NAMALWA (cell line): ENCODE measurements around the gene SLC17A2.

ENCODE experiments used
- DNase-seq: peaks from one replicate; pipeline ENCODE4 v3.0.0-alpha.2; 2015; ENCODE audit warnings: low spot score

The SLC17A2 gene

DNA sequence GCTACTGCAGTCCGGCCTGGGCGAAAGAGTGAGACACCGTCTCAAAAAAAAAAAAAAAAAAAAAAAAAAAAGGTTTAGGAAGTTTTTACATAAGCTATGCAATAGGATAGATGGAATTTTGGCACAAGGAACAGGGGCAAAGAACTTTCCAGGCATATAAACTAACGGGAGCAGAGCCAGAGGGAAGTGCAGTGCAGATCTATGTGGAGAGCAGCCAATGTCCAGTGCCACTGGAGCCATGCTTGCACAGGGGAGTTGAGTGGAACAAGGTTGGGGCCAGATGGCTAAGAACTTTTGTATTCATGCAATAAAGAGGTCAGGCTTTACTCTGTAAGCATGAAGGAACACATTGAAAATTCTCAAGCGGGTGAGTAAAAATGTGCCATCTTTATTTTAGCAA is 10.8 kb downstream of the SLC17A2 start:
- no peak for DNase-seq

DNA sequence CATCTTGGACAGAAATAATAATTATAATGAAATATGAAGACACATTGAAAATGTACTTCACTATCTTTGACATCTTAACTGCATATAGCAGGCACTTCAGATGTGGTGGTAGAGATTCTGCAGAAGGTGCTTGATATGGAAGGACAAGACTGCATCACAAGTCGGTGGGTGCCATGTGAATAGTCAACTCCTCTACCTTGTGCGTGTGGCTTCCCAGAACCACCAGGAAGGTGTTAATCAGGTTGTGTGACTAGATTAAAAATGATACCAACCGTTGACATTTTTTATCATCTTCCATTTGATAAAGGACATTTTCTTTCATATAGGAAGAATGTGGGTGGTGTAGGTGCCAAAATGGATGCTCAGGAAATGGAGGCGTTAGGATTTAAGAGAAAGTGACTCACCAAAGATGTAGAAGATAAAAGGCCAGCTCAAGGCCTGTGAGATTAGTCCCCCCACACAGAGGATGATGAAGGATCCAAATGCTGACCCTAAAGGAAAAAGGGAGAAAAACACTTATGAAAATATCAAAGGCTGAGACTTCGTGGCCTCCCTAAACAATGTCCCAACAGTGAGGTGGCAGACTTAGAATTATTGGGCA is 12.3 kb downstream of the SLC17A2 start:
- DNase-seq: no peak

DNA sequence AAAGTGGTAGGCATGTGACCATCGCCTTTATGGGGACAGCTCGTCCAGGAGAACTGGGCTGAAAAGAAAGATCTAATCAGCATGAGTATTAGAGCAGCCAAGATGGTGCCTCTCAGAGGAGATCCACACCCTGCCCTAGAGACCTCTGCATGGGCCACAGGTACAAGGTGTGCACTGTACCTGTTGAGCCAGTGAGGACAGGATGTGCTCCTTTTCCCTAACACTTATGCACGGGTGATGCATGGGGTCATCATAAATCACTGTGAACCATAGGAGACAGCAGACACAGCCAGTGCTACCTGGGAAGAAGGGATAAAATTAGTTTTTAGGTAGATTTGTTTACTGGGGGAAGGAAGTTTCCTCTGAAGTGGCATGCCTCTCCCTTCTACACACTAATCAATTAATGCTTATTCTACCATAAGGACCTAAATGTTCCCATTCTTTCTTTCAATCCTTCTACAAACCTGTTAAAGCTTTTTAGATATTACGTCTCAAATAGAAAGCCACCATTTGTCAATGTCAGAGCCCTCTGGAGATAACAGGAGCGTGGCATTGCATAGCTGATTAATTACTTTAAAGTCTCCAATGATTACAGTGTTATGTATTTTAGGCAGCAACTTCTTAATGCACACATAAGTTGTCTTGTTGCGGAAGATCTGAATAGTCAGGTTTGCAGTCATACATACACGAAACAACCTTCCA is 13.6 kb downstream of the SLC17A2 start:
- DNase-seq: no peak

DNA sequence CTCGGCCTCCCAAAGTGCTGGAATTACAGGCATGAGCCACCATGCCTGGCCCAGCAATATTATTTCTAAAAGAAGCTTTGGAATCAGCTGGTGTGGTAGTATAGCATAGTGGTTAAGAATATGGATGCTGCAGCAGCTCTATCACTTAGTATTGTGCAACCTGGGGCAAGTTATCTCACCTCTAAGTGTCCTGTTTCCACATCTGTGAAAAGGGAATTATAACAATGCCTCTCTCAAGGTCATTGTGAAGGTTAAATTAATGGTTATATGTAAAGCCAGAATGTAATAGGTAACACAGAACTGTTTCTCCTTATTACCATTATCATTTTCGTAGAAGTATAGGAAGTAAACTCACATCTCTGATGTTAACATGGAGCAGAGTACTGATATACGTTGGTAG is 14.2 kb downstream of the SLC17A2 start:
- DNase-seq: no peak

DNA sequence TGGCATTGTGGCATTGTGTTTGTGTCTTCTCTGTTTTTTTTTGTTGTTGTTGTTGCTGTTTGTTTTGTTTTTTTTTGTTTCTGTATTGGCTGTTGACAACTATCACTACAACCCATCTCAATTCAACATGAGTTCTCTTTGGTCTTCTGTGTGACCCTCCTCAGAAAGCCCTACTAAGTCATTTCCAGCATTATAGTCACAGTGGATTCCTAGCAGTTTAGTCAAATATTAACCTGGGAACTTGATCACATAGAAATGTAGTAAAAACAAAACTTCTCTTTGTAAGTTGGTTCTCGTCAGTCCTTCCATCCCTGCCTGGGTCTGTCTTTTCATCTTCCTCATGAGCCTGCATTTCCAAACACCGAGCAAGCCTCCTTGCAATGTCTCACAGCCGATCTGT is 16.8 kb downstream of the SLC17A2 start:
- DNase-seq: no peak

DNA sequence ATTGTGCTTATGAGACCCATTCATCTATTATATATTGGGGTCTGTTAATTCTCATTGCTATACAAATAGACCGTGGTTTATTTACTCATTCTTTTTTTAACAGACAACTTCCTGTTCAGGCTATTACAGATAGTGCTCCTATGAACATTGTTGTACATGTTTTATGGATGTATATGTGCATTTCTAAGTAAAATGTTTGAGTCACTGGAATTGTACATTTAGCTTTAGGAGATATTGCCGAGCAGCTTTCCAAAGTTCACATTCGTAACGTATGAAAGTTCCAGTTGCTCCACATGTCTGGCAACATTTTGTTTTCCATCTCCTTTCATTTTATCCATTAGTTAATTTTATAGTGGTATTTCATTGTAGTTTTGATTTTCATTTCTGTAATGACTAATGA is 19.1 kb downstream of the SLC17A2 start:
- DNase-seq: no peak

DNA sequence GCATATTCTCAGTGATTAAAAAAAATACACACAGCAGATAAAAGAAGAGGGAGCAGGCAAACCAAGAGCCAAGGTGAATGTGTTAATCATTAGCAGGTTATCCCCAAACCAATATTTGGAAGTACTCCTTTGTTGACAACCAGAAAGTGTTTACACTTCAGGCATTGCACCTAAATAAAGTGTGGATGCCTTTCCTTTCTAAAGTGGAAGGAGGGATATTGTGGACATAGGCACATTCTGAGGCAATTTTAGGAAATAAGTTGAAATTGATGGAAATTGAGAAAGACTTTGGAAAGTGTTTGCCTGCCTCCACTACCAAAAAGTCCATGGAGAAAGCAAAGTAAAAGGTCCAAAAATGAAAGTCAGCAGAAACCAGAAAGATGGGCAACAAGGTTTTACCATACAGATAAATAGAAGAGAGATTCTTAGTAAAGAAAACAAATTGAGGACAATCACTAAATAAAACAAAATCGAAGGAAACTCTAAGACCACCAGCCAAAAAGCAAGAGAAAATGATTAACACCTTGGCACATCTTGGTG is 22.9 kb downstream of the SLC17A2 start:
- DNase-seq: no peak

DNA sequence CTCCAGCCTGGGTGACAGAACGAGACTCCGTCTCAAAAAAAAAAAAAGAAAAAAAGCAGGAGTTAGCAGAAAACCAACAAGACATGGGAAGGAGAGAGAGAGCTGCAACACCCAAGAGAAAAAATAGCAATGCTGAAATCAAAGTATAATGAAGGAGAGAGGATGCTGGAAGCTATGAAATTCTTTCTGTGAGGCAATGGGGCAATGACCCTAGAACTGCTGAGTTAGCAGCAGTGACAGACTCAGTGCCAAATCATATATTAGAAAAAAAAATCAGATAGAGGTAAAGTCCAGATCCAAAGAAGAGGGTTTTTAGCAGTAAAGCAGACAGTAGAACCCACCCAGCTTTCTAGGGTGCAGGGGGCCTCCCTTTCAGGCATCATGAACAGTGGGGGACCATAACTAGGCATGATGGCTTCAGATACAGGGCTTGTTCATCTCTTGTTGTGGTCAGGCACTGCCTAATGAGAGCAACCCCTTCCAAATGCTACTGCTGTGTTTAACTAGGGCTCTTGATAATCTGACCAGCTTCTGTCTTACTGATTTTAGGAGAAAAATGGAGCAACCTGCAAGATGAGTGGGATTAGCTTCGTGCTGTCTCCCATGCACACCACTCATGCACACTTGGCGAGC is 26.9 kb downstream of the SLC17A2 start:
- DNase-seq: no peak

DNA sequence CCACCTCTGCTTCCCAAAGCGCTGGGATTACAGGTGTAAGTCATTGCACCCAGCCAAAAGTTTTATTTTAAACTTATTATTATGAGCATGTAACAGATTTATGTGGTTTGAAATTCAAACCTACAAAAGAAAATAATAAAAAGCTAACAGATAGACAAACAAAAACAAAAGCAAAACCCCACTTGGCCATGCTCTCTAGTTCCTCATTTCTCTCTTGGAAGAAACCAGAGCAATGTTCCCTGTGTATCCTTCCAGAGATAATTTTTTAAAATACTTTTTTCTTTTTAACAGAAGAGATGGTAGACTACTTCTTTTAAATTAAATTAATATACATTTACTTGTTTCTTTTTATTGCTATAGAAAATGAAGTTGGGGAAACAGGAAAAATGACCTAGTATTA is 28.4 kb downstream of the SLC17A2 start:
- DNase-seq: no peak

DNA sequence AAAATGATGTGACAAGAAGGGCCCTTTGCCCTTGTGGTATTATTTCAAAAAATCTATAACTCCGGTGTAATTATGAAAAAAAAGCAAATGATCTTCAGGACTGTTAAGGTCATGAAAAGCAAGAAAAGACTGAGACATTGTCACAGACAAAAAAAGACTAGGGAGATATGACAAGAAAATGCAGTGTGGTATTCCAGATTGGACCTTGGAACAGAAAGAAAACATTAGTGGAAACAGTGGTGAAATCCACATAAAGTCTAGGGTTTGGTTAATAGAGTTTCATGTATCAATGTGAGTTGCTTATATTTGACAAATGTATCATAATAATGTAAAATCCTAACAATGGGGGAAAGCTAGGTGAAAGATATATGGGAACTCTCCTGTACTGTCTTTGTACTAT is 29.6 kb downstream of the SLC17A2 start:
- DNase-seq: no peak

DNA sequence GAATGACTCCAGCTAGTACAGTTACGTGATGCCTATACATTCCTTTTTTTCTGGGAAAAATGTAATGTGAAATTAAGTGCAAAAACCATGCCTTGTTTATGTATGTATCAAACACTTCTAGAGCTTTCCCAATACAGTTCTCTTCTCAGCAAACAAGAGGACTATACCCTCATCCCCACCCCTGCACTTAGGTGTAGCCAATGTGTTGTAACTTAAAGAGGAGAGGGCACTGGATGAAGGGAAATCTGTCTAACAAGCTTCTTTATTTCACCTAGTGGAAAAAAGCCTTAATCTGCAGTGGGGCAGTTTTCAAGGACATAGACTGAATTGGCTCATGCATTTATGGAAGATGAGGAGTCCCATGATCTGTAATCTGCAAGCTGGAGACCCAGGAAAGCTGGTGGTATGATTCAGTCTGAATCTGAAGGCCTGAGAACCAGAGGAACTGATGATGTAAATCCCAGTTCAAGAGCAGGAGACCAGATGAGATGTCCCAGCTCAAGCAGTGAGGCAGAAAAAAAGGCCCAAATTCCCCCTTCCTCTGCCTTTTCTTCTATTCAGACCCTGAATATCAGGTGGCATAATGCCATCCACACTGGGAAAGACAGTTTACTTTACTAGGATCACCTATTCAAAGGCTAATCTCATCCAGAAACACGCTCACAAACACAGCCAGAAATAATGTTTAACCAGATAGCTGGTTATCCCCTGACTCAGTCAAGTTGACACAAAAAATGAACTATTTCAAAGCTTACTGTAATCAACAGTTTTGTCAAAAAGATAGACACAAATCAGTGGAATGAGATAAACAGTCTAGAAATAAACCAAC is 30.7 kb downstream of the SLC17A2 start:
- DNase-seq: no peak

DNA sequence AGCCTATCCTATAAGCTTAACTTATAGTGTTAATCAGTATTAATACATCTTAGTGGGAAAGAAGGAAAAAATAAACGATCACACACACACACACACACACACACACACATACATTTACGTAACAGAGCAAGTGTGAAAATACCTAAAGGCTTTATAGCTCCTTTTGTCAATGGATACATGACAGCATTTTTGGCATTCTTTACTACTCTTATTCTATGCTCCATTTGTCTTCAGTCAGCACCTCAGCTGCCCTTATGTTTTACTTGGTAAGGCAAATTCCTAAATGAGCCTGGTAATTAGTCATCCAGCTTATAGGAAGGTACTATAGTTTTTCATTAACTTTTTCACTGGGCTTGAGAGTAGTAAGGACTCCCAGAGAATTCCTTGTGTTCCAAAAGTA is 31.4 kb downstream of the SLC17A2 start:
- DNase-seq: no peak

DNA sequence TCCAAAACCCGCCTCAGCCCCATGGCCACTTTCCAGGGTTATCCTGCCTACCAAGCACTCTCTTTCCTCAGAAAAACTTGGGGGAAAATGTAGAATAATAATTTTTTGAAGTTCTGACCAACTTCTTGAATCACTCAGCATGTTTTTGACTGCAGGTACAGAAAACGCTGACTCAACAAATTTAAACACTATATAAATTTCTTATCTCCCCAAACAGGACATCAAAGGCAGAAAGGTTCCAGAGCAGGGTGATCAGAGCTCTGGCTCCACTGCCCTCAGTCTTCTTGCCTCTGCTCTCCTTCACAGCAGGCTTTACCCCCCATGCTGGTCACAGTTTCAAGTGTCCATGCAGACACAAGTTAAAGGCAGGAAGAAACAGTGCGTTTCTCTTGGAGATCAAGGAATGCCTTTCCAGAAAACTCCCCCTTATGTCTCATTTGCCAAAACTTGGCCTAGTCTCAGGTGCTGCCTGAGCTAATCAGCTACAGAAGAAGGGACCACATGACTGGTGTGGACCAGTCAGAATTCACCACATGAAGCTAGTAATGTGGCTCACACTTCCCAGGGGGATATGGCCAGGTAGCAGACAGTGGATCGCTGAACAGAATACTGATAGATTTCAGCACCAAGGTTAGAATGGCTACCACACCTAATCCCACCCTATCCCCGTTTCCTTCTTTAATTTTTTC is 32.1 kb downstream of the SLC17A2 start:
- DNase-seq: no peak

DNA sequence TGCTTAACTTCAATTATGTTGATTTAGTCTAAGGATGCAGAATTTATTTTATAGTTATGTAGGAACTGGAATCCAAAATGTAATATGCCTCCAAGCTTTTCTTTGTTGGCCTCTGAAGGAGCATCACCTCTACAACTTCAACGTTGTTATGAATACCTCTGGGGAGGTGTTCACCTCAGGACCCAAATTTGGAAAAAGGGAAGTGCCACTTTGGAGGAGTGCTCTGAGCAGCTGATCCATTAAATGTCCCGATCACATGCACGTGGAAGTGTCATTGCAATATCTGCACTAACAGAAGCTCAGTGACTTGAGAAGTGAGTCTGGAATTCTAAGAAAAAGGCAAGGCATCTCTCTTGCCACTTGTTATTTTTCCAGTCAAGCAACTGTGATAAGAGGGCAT is 34.2 kb downstream of the SLC17A2 start:
- no peak for DNase-seq

DNA sequence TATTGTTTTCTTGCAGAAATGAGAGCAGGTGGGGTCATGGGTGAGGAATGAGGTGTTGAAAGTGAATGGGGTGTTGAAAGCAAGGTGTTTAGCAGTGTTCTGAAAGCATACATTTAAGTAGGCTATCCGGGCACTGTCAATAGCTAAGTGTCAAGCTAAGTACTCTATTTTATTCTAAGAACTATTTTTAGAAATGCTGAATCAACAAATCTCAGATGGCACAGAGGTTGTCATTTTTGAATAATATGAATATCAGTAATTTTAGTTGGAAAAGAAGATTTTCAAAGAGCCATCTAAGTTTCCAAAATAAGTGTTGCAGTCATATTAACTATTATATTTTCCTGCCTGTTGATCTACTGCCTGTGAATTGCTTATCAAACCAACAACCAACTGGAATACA is 34.7 kb downstream of the SLC17A2 start:
- DNase-seq: no peak

DNA sequence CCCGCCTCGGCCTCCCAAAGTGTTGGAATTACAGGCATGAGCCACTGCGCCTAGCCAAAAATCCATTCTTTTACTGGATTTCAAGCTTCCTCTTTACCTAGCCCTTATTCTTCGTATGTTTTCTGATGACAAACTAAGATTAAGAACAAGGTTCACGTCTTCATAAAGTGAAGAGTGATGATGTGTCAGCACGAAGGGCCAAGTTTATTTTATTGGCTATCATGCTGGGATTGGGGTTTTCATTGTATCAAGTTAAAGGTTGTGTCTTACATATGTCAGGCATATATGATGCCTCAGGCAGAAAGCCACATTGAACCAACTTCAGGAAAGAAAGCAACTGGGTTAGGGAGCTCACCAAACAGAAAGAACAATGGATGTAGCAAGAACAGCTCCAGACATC is 36.7 kb downstream of the SLC17A2 start:
- DNase-seq: no peak

DNA sequence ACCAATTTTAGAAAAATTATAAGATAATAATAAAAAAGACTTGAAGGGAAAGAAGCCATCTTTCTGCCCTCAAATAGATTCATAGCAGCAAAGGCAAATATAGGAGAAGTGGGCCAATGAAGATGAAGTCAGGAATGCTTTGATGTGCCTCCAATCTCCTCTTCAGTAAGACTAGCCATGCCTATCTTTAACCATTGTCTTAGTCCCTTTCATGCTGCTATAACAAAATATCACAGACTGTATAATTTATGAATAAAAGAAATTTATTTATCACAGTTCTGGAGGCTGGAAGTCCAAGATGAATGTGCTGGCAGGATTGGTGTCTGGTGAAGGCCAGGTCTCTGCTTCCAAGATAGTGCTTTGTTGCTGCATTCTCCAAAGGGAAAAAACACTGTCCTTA is 37.6 kb downstream of the SLC17A2 start:
- DNase-seq: no peak

DNA sequence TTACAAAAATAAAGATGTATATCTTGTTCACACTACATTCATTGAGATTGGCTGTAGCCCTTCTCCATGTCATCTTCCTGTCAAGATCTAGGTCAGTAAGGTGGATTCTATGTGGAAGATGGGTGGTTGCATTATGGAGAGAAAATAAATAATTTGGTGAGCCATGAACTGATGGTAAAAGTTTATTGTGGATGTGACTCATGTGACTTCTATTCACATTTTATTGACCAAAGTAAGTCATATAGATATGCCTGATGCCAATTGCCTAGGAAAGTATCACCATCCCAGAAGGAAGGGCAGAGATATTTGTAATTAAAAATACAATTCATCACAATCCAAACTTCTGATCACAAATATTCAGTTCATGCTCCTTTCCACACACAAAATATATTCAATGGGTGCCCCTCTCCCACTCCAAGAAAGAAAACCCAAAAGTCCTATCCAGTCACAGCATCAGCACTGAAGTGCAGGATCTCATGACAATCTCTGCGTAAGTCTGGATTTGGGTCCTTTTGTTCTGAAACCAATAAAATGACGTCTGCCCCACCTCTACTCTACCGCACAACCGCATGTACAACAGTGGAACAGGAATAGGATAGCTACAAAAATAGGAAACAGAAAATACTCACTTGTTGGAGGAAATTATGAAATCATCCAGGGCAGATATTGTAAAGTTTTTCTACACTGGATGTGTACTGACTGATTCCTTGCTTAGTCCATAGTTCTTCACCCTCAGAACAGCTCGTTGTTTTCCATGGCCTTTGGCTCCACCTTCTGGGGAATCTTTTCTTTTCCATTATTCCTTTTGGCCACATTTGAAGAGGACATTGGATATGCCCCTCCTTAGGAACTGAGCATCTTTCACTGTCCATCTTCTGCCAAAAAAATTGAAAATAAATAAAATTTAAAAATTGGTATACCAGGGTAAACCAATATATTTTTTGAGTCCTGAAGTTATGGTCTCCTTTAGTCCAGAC is 40.3 kb downstream of the SLC17A2 start:
- peak; percentile 23 for DNase-seq

DNA sequence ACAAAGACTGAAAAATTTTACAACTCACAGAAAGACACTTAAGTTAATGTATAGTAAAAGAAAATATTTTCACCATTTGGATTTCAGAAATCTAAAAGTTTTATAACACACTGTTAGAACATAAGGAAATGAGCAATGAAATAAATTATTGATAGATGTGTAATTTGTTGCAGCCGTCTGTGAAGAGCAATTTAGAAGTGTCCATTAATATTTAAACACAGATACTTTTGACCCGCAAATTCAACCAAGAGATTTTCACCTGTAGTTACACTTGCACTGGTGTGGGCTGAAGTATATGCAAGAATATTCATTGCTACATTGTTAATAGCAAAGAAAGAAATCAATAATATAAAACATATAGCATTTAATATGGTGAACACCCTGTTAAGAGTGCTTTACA is 41.9 kb downstream of the SLC17A2 start:
- DNase-seq: no peak

DNA sequence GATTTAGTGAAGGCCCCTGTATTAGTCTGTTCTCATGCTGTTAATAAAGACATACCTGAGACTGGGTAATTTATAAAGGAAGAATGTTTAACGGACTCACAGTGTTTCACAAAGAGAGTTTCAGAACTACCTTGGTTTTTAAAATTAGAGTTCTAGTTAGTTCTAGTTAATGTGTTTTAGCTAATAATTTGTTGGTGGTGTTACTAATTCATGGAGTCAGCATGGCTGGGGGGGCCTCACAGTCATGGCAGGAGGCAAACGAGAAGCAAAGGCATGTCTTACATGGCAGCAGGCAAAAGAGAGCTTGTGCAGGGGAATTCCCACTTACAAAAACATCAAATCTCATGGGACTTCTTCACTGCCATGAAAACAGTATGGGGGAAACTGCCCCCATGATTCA is 44.4 kb downstream of the SLC17A2 start:
- DNase-seq: no peak

DNA sequence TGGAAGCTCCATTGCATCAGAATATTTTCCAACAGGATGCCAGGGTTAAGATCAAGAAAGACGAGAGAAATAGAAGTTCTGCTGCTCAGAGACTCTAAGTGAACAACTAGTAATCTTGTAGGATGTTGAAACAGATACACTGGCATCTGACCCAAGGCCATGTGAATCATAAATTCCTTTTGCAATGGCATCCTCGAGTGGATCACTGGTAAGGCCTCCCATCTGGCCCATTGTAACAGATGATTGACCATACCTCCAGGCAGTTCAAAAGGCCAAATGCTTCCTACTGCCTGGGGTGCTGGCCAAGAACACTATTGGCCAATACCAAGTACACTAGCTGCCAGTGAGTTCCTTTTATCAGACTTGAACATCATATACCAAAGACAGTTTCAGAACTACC is 46.5 kb downstream of the SLC17A2 start:
- no peak for DNase-seq
